Lung (tissue), 12 donors: ENCODE measurements around the gene DUSP10. TPM values are rescaled to one million over a fixed set of nuclear protein-coding genes. Genes with fewer than 3 reads are reported as not detected.

Experiments
- ATAC-seq: fragments of 200-7000 bp; cut with Tn5 transposase; one replicate; pipeline ENCODE4 v1.9.1; 2020; ENCODE audit warnings: moderate number of reproducible peaks; ENCODE audit not compliant: insufficient read depth, low FRiP score
- DNase-seq, 3 donors: peaks; one replicate each; pipeline ENCODE4 v3.0.0-alpha.2; 2013 to 2017
- H3K27ac ChIP-seq, 2 donors: one replicate each; pipeline ENCODE4 v1.5.1; 2013; ENCODE audit warnings: mild to moderate bottlenecking in 2 of 2, moderate library complexity in 2 of 2, control low read depth in 1 of 2, inconsistent platforms in 1 of 2, low read depth in 1 of 2, low read length in 1 of 2
- H3K27me3 ChIP-seq, 3 donors: one replicate each; pipeline ENCODE4 v1.5.1; 2013; ENCODE audit warnings: low read length in 2 of 3; ENCODE audit not compliant: control insufficient read depth in 3 of 3, insufficient read depth in 3 of 3
- H3K36me3 ChIP-seq, 4 donors: one replicate each; pipeline ENCODE4 v1.5.1; 2013; ENCODE audit warnings: low read length in 4 of 4, mild to moderate bottlenecking in 1 of 4, moderate library complexity in 1 of 4; ENCODE audit not compliant: control insufficient read depth in 4 of 4, insufficient read depth in 4 of 4
- H3K4me1 ChIP-seq, 5 donors: one replicate each; pipeline ENCODE4 v1.5.1; 2013; ENCODE audit warnings: low read length in 5 of 5, mild to moderate bottlenecking in 2 of 5, moderate library complexity in 1 of 5; ENCODE audit not compliant: control insufficient read depth in 5 of 5, insufficient read depth in 5 of 5
- H3K4me3 ChIP-seq: one replicate; pipeline ENCODE4 v1.5.1; 2013; ENCODE audit warnings: mild to moderate bottlenecking, control low read depth, moderate library complexity
- H3K9ac ChIP-seq, 2 donors: one replicate each; pipeline ENCODE4 v1.5.1; 2013; ENCODE audit warnings: low read length in 2 of 2, control low read depth in 1 of 2; ENCODE audit not compliant: insufficient read depth in 1 of 2
- H3K9me3 ChIP-seq, 4 donors: one replicate each; pipeline ENCODE4 v1.5.1; 2013; ENCODE audit warnings: low read length in 3 of 4, mild to moderate bottlenecking in 1 of 4, moderate library complexity in 1 of 4; ENCODE audit not compliant: control insufficient read depth in 4 of 4, insufficient read depth in 3 of 4
- CTCF ChIP-seq: IDR thresholded peaks from 2 replicates; pipeline ENCODE4 v1.5.1; 2012; ENCODE audit warnings: mild to moderate bottlenecking; ENCODE audit errors: control extremely low read depth, extremely low read depth
- WGBS, 2 donors: extraction: QIAGEN DNeasy Blood & Tissue Kit; methylation state at CpG; one replicate each; pipeline ENCODE4 v1.1.7; 2013; 5-methylcytosine and 5-hydroxymethylcytosine counted together
- polyA plus RNA-seq, 2 donors: library from polyadenylated mRNA; stranded (reverse); fragments of 200-250 nt; gene quantifications; one replicate each; pipeline ENCODE4 v1.2.1, GENCODE V29; 2013
- total RNA-seq, 2 donors: library from RNA; depleted of rRNA in 1 of 2; stranded (reverse); fragments of >200 nt in 1 of 2; gene quantifications; one replicate each; pipeline ENCODE4 v1.2.1, GENCODE V29; 2014 to 2021
- donor health status: control.
- donor health status: control.
- donor health status: Bipolar disorder and iron deficiency.
- donor health status: healthy.
- donor health status: DM: yes; HTN: yes; CAD: no.

Gene DUSP10
- total and polyA plus RNA-seq, 4 donors, result 5.3 to 17.2 (median 11.5) TPM

- Histone ChIP-seq H3K4me1 (no peaks in the 10 kb centered on the region), H3K27me3 (no peaks in the 10 kb centered on the region), H3K36me3 (no peaks in the 10 kb centered on the region), H3K27ac (no peak overlapping the region), H3K9ac (no peak overlapping the region), H3K4me3 (no peak overlapping the region), H3K9me3 (peaks cover 0 to 9% (median 2%) of the 10 kb centered on the region in 4 donors)
- no peak for ATAC-seq
- TF ChIP-seq CTCF, result no peak
- DNase-seq, result no peak
These were observed 50.6 kb downstream of the DUSP10 start for GRCh38 chr1:221691261-221691660.

- no peak for ATAC-seq
- no peak for TF ChIP-seq CTCF
- DNase-seq, result no peak
- no peaks in the 10 kb centered on the region for H3K4me1 ChIP-seq
- 80 to 89% methylated on average over 1 of the region's 1 CpG for WGBS, 2 donors
- no peak overlapping the region for H3K27ac ChIP-seq
- peaks cover 0 to 9% (median 2%) of the 10 kb centered on the region in 4 donors for H3K9me3 ChIP-seq
- no peaks in the 10 kb centered on the region for H3K36me3 ChIP-seq
- H3K4me3 ChIP-seq, result no peak overlapping the region
- H3K27me3 ChIP-seq, result no peaks in the 10 kb centered on the region
- H3K9ac ChIP-seq, result no peak overlapping the region
These were observed 51.0 kb downstream of the DUSP10 start for GRCh38 chr1:221690858-221691257.

GRCh38 chr1:221689138-221689537 lies 52.8 kb downstream of the DUSP10 start:
- Histone ChIP-seq H3K4me3 (no peak overlapping the region), H3K9ac (no peak overlapping the region), H3K27ac (no peak overlapping the region), H3K36me3 (no peaks in the 10 kb centered on the region), H3K9me3 (peaks cover 0 to 9% (median 2%) of the 10 kb centered on the region in 4 donors), H3K4me1 (no peaks in the 10 kb centered on the region), H3K27me3 (no peaks in the 10 kb centered on the region)
- 82 to 86% methylated on average over 3 of the region's 3 CpGs for WGBS, 2 donors
- TF ChIP-seq CTCF, result no peak
- no peak for ATAC-seq
- no peak for DNase-seq

- no peak for TF ChIP-seq CTCF
- Histone ChIP-seq H3K4me3 (no peak overlapping the region), H3K4me1 (no peaks in the 10 kb centered on the region), H3K9me3 (peaks cover 0 to 4% (median 1%) of the 10 kb centered on the region in 4 donors), H3K36me3 (no peaks in the 10 kb centered on the region), H3K27me3 (no peaks in the 10 kb centered on the region), H3K9ac (no peak overlapping the region), H3K27ac (no peak overlapping the region)
- DNase-seq (no peak), ATAC-seq (no peak)
- WGBS, 2 donors, result 61 to 94% methylated on average over 1 of the region's 1 CpG
These were observed 53.4 kb downstream of the DUSP10 start for GRCh38 chr1:221688488-221688843.
